Type B pancreatic cell (in vitro differentiated cells): ENCODE results near the gene MYO3B. TPM values are rescaled to one million over a fixed set of nuclear protein-coding genes. Genes with fewer than 3 reads are reported as not detected.

ENCODE experiments used
- DNase-seq: peaks from one replicate; pipeline ENCODE4 v3.0.0; 2021; ENCODE audit warnings: mixed read lengths; ENCODE audit not compliant: unreplicated experiment; ENCODE audit errors: extremely low spot score
- H3K27ac Mint-ChIP-seq: 2 replicates; pipeline ENCODE4 v1.8.0; 2021; ENCODE audit warnings: mild to moderate bottlenecking, mixed read lengths
- H3K27me3 Mint-ChIP-seq: 2 replicates; pipeline ENCODE4 v1.8.0; 2021; ENCODE audit warnings: mixed read lengths
- H3K36me3 Mint-ChIP-seq: 2 replicates; pipeline ENCODE4 v1.8.0; 2021; ENCODE audit warnings: mixed read lengths
- H3K4me1 Mint-ChIP-seq: one replicate; pipeline ENCODE4 v1.8.0; 2021; ENCODE audit warnings: mixed read lengths; ENCODE audit not compliant: unreplicated experiment
- H3K4me3 Mint-ChIP-seq: 2 replicates; pipeline ENCODE4 v1.8.0; 2021; ENCODE audit warnings: mild to moderate bottlenecking, mixed read lengths
- H3K9me3 Mint-ChIP-seq: 2 replicates; pipeline ENCODE4 v1.8.0; 2021; ENCODE audit warnings: mixed read lengths
- total RNA-seq: library from RNA; stranded (reverse); gene quantifications from 2 replicates; pipeline ENCODE4 v1.2.1, GENCODE V29; 2021; ENCODE audit warnings: low replicate concordance
- TF ChIP-seq, protein P1 (sequence below): fragments of 200-600 bp; sonication (generic); conservative IDR thresholded peaks from 2 replicates; pipeline ENCODE4 v1.5.0; 2021; ENCODE audit warnings: antibody characterized with exemption, mild to moderate bottlenecking

The MYO3B gene
- total RNA-seq, 1 donor from 2014 or later, result 0.46 TPM

DNA sequence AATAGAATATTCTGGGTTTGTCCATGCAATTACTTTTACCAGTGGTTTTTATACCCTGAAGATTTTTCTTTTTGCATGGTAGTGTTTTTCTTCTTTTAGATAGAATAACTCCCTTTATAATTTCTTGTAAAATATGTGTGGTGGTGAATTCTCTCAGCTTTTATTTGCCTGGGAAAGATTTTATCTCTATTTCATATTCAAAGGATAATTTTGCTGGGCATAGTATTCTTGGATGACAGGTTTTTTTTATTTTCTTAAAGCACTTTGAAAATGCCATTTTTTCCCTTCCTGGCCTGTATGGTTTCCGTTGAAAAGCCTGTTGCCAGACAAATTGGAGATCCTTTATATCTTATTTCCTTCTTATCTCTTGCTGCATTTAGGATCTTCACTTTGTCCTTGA, 113.5 kb downstream of the MYO3B start:
- no peaks in the 10 kb centered on the region for H3K4me1 Mint-ChIP-seq
- H3K27ac Mint-ChIP-seq, result no peak overlapping the region
- no peak overlapping the region for H3K4me3 Mint-ChIP-seq
- no peaks in the 10 kb centered on the region for H3K9me3 Mint-ChIP-seq
- H3K27me3 Mint-ChIP-seq, result peaks cover 12% of the 10 kb centered on the region
- H3K36me3 Mint-ChIP-seq, result no peaks in the 10 kb centered on the region
- TF ChIP-seq, protein P1, sequence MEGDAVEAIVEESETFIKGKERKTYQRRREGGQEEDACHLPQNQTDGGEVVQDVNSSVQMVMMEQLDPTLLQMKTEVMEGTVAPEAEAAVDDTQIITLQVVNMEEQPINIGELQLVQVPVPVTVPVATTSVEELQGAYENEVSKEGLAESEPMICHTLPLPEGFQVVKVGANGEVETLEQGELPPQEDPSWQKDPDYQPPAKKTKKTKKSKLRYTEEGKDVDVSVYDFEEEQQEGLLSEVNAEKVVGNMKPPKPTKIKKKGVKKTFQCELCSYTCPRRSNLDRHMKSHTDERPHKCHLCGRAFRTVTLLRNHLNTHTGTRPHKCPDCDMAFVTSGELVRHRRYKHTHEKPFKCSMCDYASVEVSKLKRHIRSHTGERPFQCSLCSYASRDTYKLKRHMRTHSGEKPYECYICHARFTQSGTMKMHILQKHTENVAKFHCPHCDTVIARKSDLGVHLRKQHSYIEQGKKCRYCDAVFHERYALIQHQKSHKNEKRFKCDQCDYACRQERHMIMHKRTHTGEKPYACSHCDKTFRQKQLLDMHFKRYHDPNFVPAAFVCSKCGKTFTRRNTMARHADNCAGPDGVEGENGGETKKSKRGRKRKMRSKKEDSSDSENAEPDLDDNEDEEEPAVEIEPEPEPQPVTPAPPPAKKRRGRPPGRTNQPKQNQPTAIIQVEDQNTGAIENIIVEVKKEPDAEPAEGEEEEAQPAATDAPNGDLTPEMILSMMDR, result no peak
- no peak for DNase-seq

DNA sequence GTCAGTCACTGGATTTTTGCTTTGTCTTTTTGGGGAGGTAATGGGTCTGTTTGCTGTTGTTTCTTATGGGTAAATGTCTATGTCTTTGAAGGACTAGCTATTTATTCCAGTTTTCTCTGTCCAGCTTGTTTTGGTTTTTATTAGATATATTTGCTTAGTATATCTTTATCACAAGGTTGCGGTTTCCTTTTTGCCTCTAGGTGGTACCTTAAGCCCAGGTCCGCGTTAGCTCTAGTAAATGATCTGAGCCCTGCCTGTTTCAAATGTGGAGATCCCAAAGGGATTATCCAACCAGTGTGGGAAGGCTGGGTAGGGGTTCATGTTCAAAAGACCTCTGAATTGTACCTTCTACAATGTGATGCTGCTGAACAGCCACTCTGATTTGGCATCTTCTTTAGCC, 114.5 kb downstream of the MYO3B start:
- peaks cover 12% of the 10 kb centered on the region for H3K27me3 Mint-ChIP-seq
- H3K9me3 Mint-ChIP-seq, result no peaks in the 10 kb centered on the region
- H3K4me3 Mint-ChIP-seq, result no peak overlapping the region
- TF ChIP-seq, protein P1, result no peak
- DNase-seq, result no peak
- H3K4me1 Mint-ChIP-seq, result no peaks in the 10 kb centered on the region
- H3K27ac Mint-ChIP-seq, result no peak overlapping the region
- no peaks in the 10 kb centered on the region for H3K36me3 Mint-ChIP-seq

DNA sequence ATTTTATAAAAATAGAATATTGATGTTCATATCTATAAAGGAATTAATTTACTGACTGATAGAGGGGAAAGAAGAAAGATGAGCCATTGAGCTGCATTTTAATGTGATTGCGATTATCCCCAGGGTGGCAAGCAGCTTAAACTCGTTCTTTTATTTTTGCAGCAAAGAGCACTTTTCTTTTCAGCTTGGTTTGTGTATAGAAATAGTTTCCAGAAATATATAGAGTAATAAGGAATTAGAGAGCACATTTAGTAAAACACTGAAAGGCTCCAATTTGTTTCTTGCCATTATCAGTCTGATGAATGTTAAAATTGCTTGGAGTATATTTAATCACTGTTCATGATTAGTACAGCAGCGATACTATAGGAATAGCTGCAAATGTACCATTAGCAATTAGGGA, 119.5 kb downstream of the MYO3B start:
- DNase-seq, result no peak
- Mint-ChIP-seq H3K9me3 (no peaks in the 10 kb centered on the region), H3K4me3 (no peak overlapping the region), H3K27ac (no peak overlapping the region), H3K4me1 (no peaks in the 10 kb centered on the region), H3K27me3 (peaks cover 2% of the 10 kb centered on the region), H3K36me3 (no peaks in the 10 kb centered on the region)
- TF ChIP-seq, protein P1, result no peak

DNA sequence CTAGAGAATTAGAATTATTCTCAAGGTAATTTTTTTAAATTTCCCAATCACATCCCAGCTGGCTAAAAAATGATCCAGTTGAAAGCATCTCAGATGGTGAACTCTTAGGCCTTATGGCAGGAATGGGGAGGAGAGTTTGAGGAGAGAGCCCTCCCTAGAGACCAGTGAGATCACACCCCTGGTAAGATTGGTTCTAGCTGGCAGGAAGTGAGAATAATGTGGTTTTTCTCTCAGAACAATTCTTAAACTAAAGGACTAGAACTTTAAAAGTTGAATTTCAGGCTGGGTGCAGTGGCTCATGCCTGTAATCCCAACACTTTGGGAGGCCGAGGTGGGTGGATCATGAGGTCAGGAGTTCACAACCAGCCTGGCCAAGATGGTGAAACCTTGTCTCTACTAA, 120.2 kb downstream of the MYO3B start:
- Mint-ChIP-seq H3K36me3 (no peaks in the 10 kb centered on the region), H3K9me3 (no peaks in the 10 kb centered on the region), H3K27ac (no peak overlapping the region), H3K4me3 (no peak overlapping the region), H3K27me3 (peaks cover 4% of the 10 kb centered on the region), H3K4me1 (no peaks in the 10 kb centered on the region)
- TF ChIP-seq, protein P1, result no peak
- DNase-seq, result no peak

DNA sequence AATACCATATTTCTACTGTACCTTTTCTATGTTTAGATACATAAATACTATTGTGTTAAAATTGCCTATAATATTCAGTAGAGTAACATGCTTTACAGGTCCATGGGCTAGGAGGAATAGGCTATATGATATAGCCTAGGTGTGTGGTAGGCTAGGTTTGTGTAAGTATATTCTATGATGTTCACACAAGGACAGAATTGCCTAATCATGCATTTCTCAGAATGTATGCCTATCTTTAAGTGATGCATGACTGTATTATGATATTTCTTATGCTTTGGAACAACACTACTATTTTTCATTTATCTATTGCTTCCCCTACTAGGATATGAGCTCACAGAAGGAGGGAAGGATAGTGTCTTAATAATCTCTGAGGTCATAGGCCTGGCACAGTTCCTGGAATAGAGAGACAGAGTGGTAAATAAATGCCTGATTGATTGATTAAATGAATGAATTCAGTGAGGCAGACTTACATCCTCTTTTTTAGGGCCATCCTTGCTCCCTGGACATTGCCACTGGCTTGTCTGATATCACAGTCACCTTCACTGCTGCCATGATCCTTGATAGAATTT, 121.0 kb downstream of the MYO3B start:
- no peak overlapping the region for H3K4me3 Mint-ChIP-seq
- H3K9me3 Mint-ChIP-seq, result no peaks in the 10 kb centered on the region
- TF ChIP-seq, protein P1, result no peak
- peaks cover 4% of the 10 kb centered on the region for H3K27me3 Mint-ChIP-seq
- no peaks in the 10 kb centered on the region for H3K36me3 Mint-ChIP-seq
- H3K27ac Mint-ChIP-seq, result no peak overlapping the region
- H3K4me1 Mint-ChIP-seq, result no peaks in the 10 kb centered on the region
- DNase-seq, result no peak

DNA sequence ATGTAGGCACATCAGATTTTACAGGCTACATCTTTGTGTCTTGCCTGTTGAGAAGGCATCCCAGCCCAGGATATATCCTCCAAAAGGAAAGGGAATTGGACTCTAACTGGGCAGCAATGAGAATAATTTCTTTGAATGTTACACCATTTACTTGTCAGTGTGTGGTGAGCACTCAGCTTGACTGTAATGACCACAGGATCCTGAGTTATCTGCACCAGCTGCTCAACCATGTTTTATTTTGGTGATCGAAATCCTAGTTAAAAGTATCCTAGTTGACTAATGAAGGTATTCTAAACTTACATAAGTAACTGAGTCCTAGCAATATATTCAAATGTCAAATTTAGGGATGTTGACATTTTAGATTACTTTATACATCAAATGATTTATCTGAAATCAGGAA, 123.0 kb downstream of the MYO3B start:
- no peak overlapping the region for H3K4me3 Mint-ChIP-seq
- H3K27me3 Mint-ChIP-seq, result peaks cover 4% of the 10 kb centered on the region
- no peaks in the 10 kb centered on the region for H3K4me1 Mint-ChIP-seq
- H3K9me3 Mint-ChIP-seq, result no peaks in the 10 kb centered on the region
- no peak for DNase-seq
- TF ChIP-seq, protein P1, result no peak
- no peaks in the 10 kb centered on the region for H3K36me3 Mint-ChIP-seq
- H3K27ac Mint-ChIP-seq, result no peak overlapping the region
